ENCODE measurements around the gene SLC13A3. TPM values are rescaled to one million over a fixed set of nuclear protein-coding genes. Genes with fewer than 3 reads are reported as not detected.

Gene SLC13A3
- total RNA-seq, 3 donors from 2014 or later (not counting 1 experiment from before 2014, with no cell fraction given) = 0.63 TPM; not detected in 1

DNA sequence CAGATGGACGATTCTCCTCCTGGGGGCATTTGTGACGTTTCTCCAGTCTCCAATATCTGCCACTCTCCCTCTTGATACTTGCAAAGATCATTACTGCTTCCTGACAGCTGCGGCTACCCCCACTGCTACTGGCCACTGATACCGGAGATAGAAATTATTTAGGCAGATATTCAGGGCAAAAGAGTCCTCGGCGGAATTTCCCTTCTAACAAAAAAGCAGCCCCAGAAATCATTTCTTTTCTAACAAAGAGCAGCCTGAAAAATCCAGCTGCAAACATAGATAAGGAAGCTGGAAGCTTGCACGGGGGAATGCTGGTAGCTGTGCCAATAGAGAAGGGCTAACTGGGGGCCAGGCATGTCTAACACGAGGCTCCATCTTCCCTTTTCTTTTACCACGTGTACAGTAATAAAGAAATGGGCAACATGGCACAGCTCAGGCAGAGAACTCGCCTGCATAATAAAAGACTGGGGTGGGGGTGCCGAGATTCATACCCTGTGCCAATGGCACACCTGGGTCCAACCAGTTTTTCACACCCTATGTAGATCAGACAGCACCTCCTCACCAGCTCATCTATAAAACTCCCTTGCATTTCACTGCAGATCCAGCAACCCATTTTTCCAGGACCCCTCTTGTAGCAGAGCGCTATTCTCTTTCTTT is 31.9 kb upstream of the SLC13A3 start:
- peaks cover 69% of the 10 kb centered on the region in 2 donors for H3K4me1 Mint-ChIP-seq
- 60% methylated on average over 10 of the region's 12 CpGs for WGBS (ENCODE audit: insufficient coverage)
- no peaks in the 10 kb centered on the region for H3K27me3 Mint-ChIP-seq (ENCODE audit: low read depth in 2 of 2)
- no peak overlapping the region for H3K4me3 Mint-ChIP-seq
- TF ChIP-seq, protein P1, sequence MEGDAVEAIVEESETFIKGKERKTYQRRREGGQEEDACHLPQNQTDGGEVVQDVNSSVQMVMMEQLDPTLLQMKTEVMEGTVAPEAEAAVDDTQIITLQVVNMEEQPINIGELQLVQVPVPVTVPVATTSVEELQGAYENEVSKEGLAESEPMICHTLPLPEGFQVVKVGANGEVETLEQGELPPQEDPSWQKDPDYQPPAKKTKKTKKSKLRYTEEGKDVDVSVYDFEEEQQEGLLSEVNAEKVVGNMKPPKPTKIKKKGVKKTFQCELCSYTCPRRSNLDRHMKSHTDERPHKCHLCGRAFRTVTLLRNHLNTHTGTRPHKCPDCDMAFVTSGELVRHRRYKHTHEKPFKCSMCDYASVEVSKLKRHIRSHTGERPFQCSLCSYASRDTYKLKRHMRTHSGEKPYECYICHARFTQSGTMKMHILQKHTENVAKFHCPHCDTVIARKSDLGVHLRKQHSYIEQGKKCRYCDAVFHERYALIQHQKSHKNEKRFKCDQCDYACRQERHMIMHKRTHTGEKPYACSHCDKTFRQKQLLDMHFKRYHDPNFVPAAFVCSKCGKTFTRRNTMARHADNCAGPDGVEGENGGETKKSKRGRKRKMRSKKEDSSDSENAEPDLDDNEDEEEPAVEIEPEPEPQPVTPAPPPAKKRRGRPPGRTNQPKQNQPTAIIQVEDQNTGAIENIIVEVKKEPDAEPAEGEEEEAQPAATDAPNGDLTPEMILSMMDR (IDR thresholded peaks at IDR 0.05) = no peak
- intact Hi-C loops (cut with micrococcal nuclease) = loop anchor here (2.0 to 10.0 kb wide), 4 partner anchors 121 to 658 kb away; partner anchors contain the start of gene SLC12A5
- H3K36me3 Mint-ChIP-seq = peaks cover 8% of the 10 kb centered on the region
- no peaks in the 10 kb centered on the region for H3K9me3 ChIP-seq (ENCODE audit: control insufficient read depth, insufficient read depth, low read length)
- H3K9me3 Mint-ChIP-seq = no peaks in the 10 kb centered on the region
- peaks cover 20% of the 10 kb centered on the region for H3K36me3 ChIP-seq (ENCODE audit: control insufficient read depth, insufficient read depth, low read length)
- no peak overlapping the region for H3K27ac ChIP-seq (ENCODE audit: low read length)
- peak overlapping the region; percentile 39 to 49 for H3K27ac Mint-ChIP-seq
- peaks cover 21% of the 10 kb centered on the region for H3K4me1 ChIP-seq (ENCODE audit: control insufficient read depth, insufficient read depth, low read length)
- no peaks in the 10 kb centered on the region for H3K27me3 ChIP-seq (ENCODE audit: control insufficient read depth, insufficient read depth, low read length)
- no peak for DNase-seq
- H3K4me3 ChIP-seq (ENCODE audit: low read length) = no peak overlapping the region
- ATAC-seq = no peak

DNA sequence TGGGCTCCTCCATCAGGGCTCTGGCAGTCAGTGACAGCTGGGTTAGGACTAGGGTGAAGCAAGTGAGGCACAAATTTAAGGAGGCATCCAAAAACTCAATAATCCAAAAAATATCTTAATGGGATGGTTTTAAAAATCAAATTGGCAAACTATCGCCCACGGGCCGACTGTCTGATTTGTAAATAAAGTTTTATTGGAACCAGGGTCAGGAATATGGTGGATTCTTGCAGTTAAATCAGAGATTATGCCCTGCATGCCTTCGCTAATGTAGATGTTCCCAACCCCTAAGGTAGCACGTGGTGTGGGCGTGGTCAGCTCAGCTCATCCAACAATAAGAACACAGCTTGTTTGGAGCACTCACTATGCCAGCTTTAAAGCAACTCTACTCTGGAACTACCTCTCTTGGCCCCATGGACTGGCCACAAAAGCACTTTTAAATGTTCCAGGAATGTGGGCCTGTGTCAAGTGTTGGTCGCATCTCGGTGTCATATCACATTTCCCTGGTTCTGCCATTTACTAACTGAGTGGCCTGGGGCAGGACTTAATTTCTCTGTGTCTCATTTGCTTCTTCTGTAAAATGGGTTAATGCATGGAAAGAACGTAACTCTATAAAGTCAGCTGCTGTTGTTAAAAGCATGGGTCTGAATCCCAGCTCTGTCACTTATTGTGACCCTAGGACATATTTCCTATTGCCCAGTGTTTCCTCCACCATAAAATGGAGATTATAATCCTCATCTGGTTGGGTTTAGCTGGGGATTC is 31.0 kb upstream of the SLC13A3 start:
- no peak overlapping the region for H3K4me3 ChIP-seq (ENCODE audit: low read length)
- no peak overlapping the region for H3K27ac ChIP-seq (ENCODE audit: low read length)
- peaks cover 20% of the 10 kb centered on the region for H3K36me3 ChIP-seq (ENCODE audit: control insufficient read depth, insufficient read depth, low read length)
- peaks cover 8% of the 10 kb centered on the region for H3K36me3 Mint-ChIP-seq
- intact Hi-C loops (cut with micrococcal nuclease) = loop anchor here (2.0 to 10.0 kb wide), 4 partner anchors 120 to 657 kb away; partner anchors contain the start of gene SLC12A5
- TF ChIP-seq, protein P1 (IDR thresholded peaks at IDR 0.05) = no peak
- WGBS (ENCODE audit: insufficient coverage) = 94% methylated on average over 9 of the region's 9 CpGs
- H3K4me3 Mint-ChIP-seq = no peak overlapping the region
- ATAC-seq = no peak
- H3K4me1 ChIP-seq (ENCODE audit: control insufficient read depth, insufficient read depth, low read length) = peaks cover 12% of the 10 kb centered on the region
- H3K9me3 ChIP-seq (ENCODE audit: control insufficient read depth, insufficient read depth, low read length) = no peaks in the 10 kb centered on the region
- DNase-seq = no peak
- H3K9me3 Mint-ChIP-seq = no peaks in the 10 kb centered on the region
- H3K27me3 Mint-ChIP-seq (ENCODE audit: low read depth in 2 of 2) = no peaks in the 10 kb centered on the region
- peak overlapping the region in 1 of 2 donors; percentile 49 for H3K27ac Mint-ChIP-seq
- no peaks in the 10 kb centered on the region for H3K27me3 ChIP-seq (ENCODE audit: control insufficient read depth, insufficient read depth, low read length)
- H3K4me1 Mint-ChIP-seq = peaks cover 60% of the 10 kb centered on the region in 2 donors

DNA sequence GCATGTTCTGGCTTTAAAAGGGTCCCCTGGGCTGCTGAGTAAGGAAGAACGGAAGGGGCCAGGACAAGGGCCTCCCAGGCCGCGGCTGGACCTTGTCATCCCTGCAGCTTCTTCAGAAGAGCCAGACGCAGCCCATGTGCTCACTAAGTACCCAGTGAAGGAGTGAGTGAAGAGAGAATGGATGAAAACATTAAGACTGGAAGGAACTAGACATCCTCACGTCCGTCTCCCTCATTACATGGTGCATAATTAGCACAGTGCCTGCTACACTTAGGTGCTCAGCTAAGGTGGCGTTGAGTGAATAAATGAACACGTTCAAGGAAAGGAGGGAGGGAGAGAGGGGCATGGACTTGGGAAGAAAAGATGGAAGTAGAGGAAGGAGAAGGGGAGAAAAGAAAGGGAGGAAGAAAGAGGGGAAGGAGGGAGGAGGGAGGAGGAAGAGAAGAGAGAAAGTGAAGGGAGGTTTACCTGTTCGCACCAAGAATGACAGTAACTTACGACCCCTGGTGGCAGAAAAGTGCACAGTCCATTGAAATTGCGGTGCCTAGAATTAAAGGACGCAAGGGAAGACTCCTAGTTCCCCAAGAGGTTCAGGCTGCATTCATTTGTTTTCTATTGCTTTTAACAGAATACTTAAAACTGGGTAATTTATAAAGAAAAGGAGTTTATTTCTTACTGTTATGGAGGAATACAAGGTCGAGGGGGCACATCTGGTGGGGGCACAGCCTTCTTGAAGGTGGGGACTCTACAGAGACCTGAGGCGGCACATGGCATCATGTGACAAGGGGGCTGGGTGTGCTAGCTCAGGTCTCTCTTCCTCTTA is 30.0 kb upstream of the SLC13A3 start:
- intact Hi-C loops (cut with micrococcal nuclease) = loop anchor here (1.0 to 10.0 kb wide), 4 partner anchors 119 to 656 kb away; partner anchors contain the start of gene SLC12A5
- Histone ChIP-seq H3K27me3 (ENCODE audit: control insufficient read depth, insufficient read depth, low read length) (no peaks in the 10 kb centered on the region), H3K36me3 (ENCODE audit: control insufficient read depth, insufficient read depth, low read length) (peaks cover 13% of the 10 kb centered on the region), H3K9me3 (ENCODE audit: control insufficient read depth, insufficient read depth, low read length) (no peaks in the 10 kb centered on the region), H3K4me3 (ENCODE audit: low read length) (no peak overlapping the region), H3K27ac (ENCODE audit: low read length) (no peak overlapping the region), H3K4me1 (ENCODE audit: control insufficient read depth, insufficient read depth, low read length) (peaks cover 6% of the 10 kb centered on the region)
- Mint-ChIP-seq H3K4me3 (no peak overlapping the region), H3K27me3 (ENCODE audit: low read depth in 2 of 2) (no peaks in the 10 kb centered on the region), H3K4me1 (peaks cover 50% of the 10 kb centered on the region in 2 donors), H3K9me3 (no peaks in the 10 kb centered on the region), H3K36me3 (peaks cover 8% of the 10 kb centered on the region), H3K27ac (peak overlapping the region in 1 of 2 donors; percentile 20)
- TF ChIP-seq, protein P1 (IDR thresholded peaks at IDR 0.05) = peak; percentile 76
- WGBS (ENCODE audit: insufficient coverage) = 57% methylated on average over 14 of the region's 14 CpGs
- peak in 2 of 3 donors; percentile 70 to 76 for ATAC-seq
- peak; percentile 49 to 81 for DNase-seq

Measured in natural killer cell (primary cell).